SK-N-SH treated with all-trans-retinoic acid at 6 μM for 48 hours (cell line): ENCODE data around the gene PEDS1.
"Not testable (repeated sequence)": the region's sequence is repeated elsewhere in the genome, so short reads cannot be mapped to it uniquely, and the experiment has no call there.

ENCODE experiments used
- ATAC-seq: fragments of 200-7000 bp; cut with Tn5 transposase; 3 replicates; pipeline ENCODE4 v1.9.1; 2020; ENCODE audit warnings: mild to moderate bottlenecking, moderate library complexity
- BACH2 ChIP-seq: fragments of 250-450 bp; sonication (Bioruptor Pico); IDR thresholded peaks from 2 replicates; pipeline ENCODE4 v1.9.0; 2021; ENCODE audit warnings: mild to moderate bottlenecking, borderline replicate concordance
- CREB5 ChIP-seq: fragments of 250-450 bp; sonication (Bioruptor Pico); IDR thresholded peaks from 2 replicates; pipeline ENCODE4 v1.5.1; 2020; ENCODE audit warnings: low read depth, mild to moderate bottlenecking, moderate library complexity
- CSDC2 ChIP-seq: fragments of 250-450 bp; sonication (Bioruptor Pico); IDR thresholded peaks from 2 replicates; pipeline ENCODE4 v1.5.0; 2020; ENCODE audit warnings: mild to moderate bottlenecking, moderate library complexity
- CSRNP3 ChIP-seq: fragments of 250-450 bp; sonication (Bioruptor Pico); IDR thresholded peaks from 2 replicates; pipeline ENCODE4 v1.5.1; 2021; ENCODE audit warnings: mild to moderate bottlenecking, moderate library complexity
- ISL1 ChIP-seq: fragments of 250-450 bp; sonication (Bioruptor Pico); IDR thresholded peaks from 2 replicates; pipeline ENCODE4 v2.1.2; 2022; ENCODE audit warnings: mild to moderate bottlenecking, moderate library complexity
- PATZ1 ChIP-seq: fragments of 250-450 bp; sonication (Bioruptor Pico); IDR thresholded peaks from 2 replicates; pipeline ENCODE4 v1.8.0; 2020; ENCODE audit warnings: mild to moderate bottlenecking, moderate library complexity, borderline replicate concordance
- POU6F1 ChIP-seq: fragments of 250-450 bp; sonication (Bioruptor Pico); IDR thresholded peaks from 2 replicates; pipeline ENCODE4 v1.8.0; 2021; ENCODE audit warnings: low read depth, mild to moderate bottlenecking, moderate library complexity, borderline replicate concordance
- PPARA ChIP-seq: fragments of 250-450 bp; sonication (Bioruptor Pico); IDR thresholded peaks from 2 replicates; pipeline ENCODE4 v1.5.0; 2020; ENCODE audit warnings: mild to moderate bottlenecking, borderline replicate concordance
- RARB ChIP-seq: fragments of 250-450 bp; sonication (Bioruptor Pico); IDR thresholded peaks from 2 replicates; pipeline ENCODE4 v1.8.0; 2021; ENCODE audit warnings: mild to moderate bottlenecking, moderate library complexity
- TCF4 ChIP-seq: fragments of 250-450 bp; sonication (Bioruptor Pico); IDR thresholded peaks from 2 replicates; pipeline ENCODE4 v1.8.0; 2021; ENCODE audit warnings: mild to moderate bottlenecking, moderate library complexity, borderline replicate concordance
- TOX ChIP-seq: fragments of 250-450 bp; sonication (Bioruptor Pico); IDR thresholded peaks from 2 replicates; pipeline ENCODE4 v1.8.0; 2021; ENCODE audit warnings: mild to moderate bottlenecking, moderate library complexity, borderline replicate concordance
- TSHZ2 ChIP-seq: fragments of 250-450 bp; sonication (Bioruptor Pico); IDR thresholded peaks from 2 replicates; pipeline ENCODE4 v1.5.0; 2020; ENCODE audit warnings: mild to moderate bottlenecking, moderate library complexity
- ZC3H10 ChIP-seq: fragments of 250-450 bp; sonication (Bioruptor Pico); IDR thresholded peaks from 2 replicates; pipeline ENCODE4 v1.5.1; 2021; ENCODE audit warnings: mild to moderate bottlenecking, moderate library complexity
- ZFP3 ChIP-seq: fragments of 250-450 bp; sonication (Bioruptor Pico); IDR thresholded peaks from 2 replicates; pipeline ENCODE4 v1.5.0; 2020; ENCODE audit warnings: mild to moderate bottlenecking, moderate library complexity
- ZFP30 ChIP-seq: fragments of 450-650 bp; formaldehyde crosslinking; IDR thresholded peaks from 2 replicates; pipeline ENCODE4 v1.5.0; 2022; ENCODE audit warnings: mild to moderate bottlenecking, moderate library complexity
- ZNF565 ChIP-seq: fragments of 450-650 bp; formaldehyde crosslinking; conservative IDR thresholded peaks from 2 replicates; pipeline ENCODE4 v1.5.0; 2020; ENCODE audit warnings: low read depth, mild to moderate bottlenecking, moderate library complexity
- ZNF70 ChIP-seq: fragments of 450-650 bp; formaldehyde crosslinking; IDR thresholded peaks from 2 replicates; pipeline ENCODE4 v1.5.0; 2020; ENCODE audit warnings: mild to moderate bottlenecking, moderate library complexity

Gene PEDS1

GRCh38 chr20:50163570-50164317 is 10.2 kb upstream of the PEDS1 start:
- no peak for ATAC-seq

GRCh38 chr20:50161494-50161893 is 8.0 kb upstream of the PEDS1 start:
- ATAC-seq = not testable (repeated sequence)

More at GRCh38 chr20:50163570-50164317, 10.2 kb upstream of the PEDS1 start:
- TF ChIP-seq ZFP3 (no peak), TOX (CRISPR knock-in tag) (no peak), CREB5 (CRISPR knock-in tag) (no peak), PPARA (CRISPR knock-in tag) (no peak), TCF4 (peak; percentile 55; the same call in 1 of the 2 replicates)

- TF ChIP-seq POU6F1 (CRISPR knock-in tag) (no peak), PATZ1 (no peak), CREB5 (CRISPR knock-in tag) (no peak), ISL1 (CRISPR knock-in tag) (no peak), RARB (no peak), PPARA (CRISPR knock-in tag) (no peak), ZNF565 (CRISPR knock-in tag) (no peak), TCF4 (no peak), CSRNP3 (CRISPR knock-in tag) (no peak), ZC3H10 (CRISPR knock-in tag) (no peak), ZFP30 (CRISPR knock-in tag) (no peak), ZFP3 (no peak)
- ATAC-seq = no peak; the same call in 2 of the 3 replicates
Observed at GRCh38 chr20:50153153-50153499, 397 bp downstream of the PEDS1 start.

GRCh38 chr20:50152394-50153152 is 950 bp downstream of the PEDS1 start:
- no peak; the same call in 2 of the 3 replicates for ATAC-seq
- no peak for TF ChIP-seq CREB5 (CRISPR knock-in tag)
- TF ChIP-seq PPARA (CRISPR knock-in tag) = no peak
- TF ChIP-seq ZFP3 = no peak
- no peak for TF ChIP-seq CSRNP3 (CRISPR knock-in tag)
- TF ChIP-seq POU6F1 (CRISPR knock-in tag) = no peak
- no peak for TF ChIP-seq ZFP30 (CRISPR knock-in tag)
- no peak for TF ChIP-seq ZNF70 (CRISPR knock-in tag)
- TF ChIP-seq TOX (CRISPR knock-in tag) = no peak
- TF ChIP-seq CSDC2 (CRISPR knock-in tag) = no peak
- no peak for TF ChIP-seq TSHZ2 (CRISPR knock-in tag)
- TF ChIP-seq ZC3H10 (CRISPR knock-in tag) = no peak
- no peak for TF ChIP-seq BACH2 (CRISPR knock-in tag)
